ENCODE measurements around the gene RNF133.

DNA sequence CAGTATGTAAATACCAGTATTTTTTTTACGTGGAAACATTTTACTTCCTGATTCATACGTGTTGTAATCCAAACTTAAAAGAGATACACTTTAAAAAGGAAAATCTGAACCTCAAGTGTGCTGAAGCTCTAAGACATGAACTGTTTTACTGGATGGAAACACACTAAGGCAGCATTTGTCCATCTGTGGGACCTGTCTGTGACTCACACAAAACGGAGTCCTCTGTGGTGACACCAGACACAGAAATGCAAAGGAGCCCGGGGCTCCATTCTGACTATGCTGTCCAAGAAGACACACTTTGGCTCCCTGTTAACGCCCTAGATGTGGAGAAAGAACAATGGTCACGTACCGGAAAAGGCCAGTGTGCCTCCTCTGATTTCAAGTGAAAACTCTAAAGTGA, 23.9 kb downstream of the RNF133 start:
- TF ChIP-seq, protein P1, sequence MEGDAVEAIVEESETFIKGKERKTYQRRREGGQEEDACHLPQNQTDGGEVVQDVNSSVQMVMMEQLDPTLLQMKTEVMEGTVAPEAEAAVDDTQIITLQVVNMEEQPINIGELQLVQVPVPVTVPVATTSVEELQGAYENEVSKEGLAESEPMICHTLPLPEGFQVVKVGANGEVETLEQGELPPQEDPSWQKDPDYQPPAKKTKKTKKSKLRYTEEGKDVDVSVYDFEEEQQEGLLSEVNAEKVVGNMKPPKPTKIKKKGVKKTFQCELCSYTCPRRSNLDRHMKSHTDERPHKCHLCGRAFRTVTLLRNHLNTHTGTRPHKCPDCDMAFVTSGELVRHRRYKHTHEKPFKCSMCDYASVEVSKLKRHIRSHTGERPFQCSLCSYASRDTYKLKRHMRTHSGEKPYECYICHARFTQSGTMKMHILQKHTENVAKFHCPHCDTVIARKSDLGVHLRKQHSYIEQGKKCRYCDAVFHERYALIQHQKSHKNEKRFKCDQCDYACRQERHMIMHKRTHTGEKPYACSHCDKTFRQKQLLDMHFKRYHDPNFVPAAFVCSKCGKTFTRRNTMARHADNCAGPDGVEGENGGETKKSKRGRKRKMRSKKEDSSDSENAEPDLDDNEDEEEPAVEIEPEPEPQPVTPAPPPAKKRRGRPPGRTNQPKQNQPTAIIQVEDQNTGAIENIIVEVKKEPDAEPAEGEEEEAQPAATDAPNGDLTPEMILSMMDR (IDR thresholded peaks at IDR 0.05; ENCODE audit: low read depth, low read length), result no peak
- TF ChIP-seq EZH2phosphoT487 (IDR thresholded peaks at IDR 0.05; ENCODE audit: low read depth), result no peak
